ENCODE data around the gene NUAK2. TPM values are rescaled to one million over a fixed set of nuclear protein-coding genes. Genes with fewer than 3 reads are reported as not detected.
A peak's percentile ranks its signal among the peaks of the same experiment; 100 is the strongest.

Gene NUAK2
- total and polyA plus RNA-seq, 2 experiments from 2014 or later, result 3.0 to 3.8 TPM

DNA sequence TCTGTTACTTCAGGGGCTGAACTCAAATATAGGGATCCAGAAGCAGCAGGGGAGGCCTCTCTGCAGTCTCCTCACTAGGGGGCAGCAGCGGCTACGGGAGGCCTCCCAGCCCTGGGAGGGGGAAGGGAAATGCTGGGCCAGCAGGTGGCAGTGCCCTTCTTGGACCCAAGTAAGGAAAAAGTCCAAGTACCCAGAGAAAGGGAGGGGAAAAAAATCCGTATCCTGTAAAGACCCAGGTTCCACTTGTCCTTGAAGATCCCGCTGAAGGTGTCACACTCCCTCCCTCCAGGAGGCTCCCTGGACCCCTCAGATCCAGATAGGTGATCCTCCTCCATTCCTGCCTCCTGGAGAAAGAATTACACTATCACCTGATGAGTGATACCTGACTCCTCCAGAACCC lies 14.1 kb upstream of the NUAK2 start:
- TF ChIP-seq EZH2phosphoT487 (IDR thresholded peaks at IDR 0.05; ENCODE audit: insufficient read depth, low read depth) (no peak), EZH2 (IDR thresholded peaks at IDR 0.05; ENCODE audit: insufficient read depth, poor library complexity, severe bottlenecking) (no peak)
- Histone ChIP-seq H3K9me3 (ENCODE audit: low read depth) (no peaks in the 10 kb centered on the region), H3F3A (ENCODE audit: insufficient read depth) (no peaks in the 10 kb centered on the region), H3K9ac (no peak overlapping the region), H3K79me2 (ENCODE audit: insufficient read depth) (no peaks in the 10 kb centered on the region), H3K4me3 (no peak overlapping the region), H3K27ac (no peak overlapping the region), H3K9me2 (ENCODE audit: insufficient read depth) (no peaks in the 10 kb centered on the region), H3K27me3 (replicated peaks; ENCODE audit: insufficient read depth) (peaks cover 19% of the 10 kb centered on the region), H3K36me3 (ENCODE audit: low read depth) (no peaks in the 10 kb centered on the region), H3K4me1 (ENCODE audit: insufficient read depth) (no peaks in the 10 kb centered on the region), H4K20me1 (ENCODE audit: insufficient read depth) (no peaks in the 10 kb centered on the region), H3K4me2 (ENCODE audit: unreplicated experiment) (no peak overlapping the region), H2AFZ (no peak overlapping the region)
- DNase-seq, result peak; percentile 84
- in situ Hi-C loops (cut with MboI), result no loop called here
- WGBS, 2 experiments (ENCODE audit: low coverage in 1 of 2, low lambda C conversion rate in 2 of 2, missing lambda C conversion rate in 2 of 2), result 12 to 13% methylated on average over 4 of the region's 4 CpGs

GRCh38 chr1:205332015-205332791 lies 10.7 kb upstream of the NUAK2 start:
- Histone ChIP-seq H3K36me3 (ENCODE audit: low read depth) (no peaks in the 10 kb centered on the region), H3K27me3 (replicated peaks; ENCODE audit: insufficient read depth) (peaks cover 26% of the 10 kb centered on the region), H2AFZ (no peak overlapping the region), H3K79me2 (ENCODE audit: insufficient read depth) (no peaks in the 10 kb centered on the region), H4K20me1 (ENCODE audit: insufficient read depth) (no peaks in the 10 kb centered on the region), H3K27ac (no peak overlapping the region), H3K4me1 (ENCODE audit: insufficient read depth) (no peaks in the 10 kb centered on the region), H3K4me3 (no peak overlapping the region), H3K9me2 (ENCODE audit: insufficient read depth) (no peaks in the 10 kb centered on the region), H3K9me3 (ENCODE audit: low read depth) (no peaks in the 10 kb centered on the region), H3K9ac (no peak overlapping the region), H3F3A (ENCODE audit: insufficient read depth) (no peaks in the 10 kb centered on the region), H3K4me2 (ENCODE audit: unreplicated experiment) (no peak overlapping the region)
- WGBS, 2 experiments (ENCODE audit: low coverage in 1 of 2, low lambda C conversion rate in 2 of 2, missing lambda C conversion rate in 2 of 2), result 75 to 77% methylated on average over 11 of the region's 11 CpGs
- TF ChIP-seq EZH2 (IDR thresholded peaks at IDR 0.05; ENCODE audit: insufficient read depth, poor library complexity, severe bottlenecking) (no peak), EZH2phosphoT487 (IDR thresholded peaks at IDR 0.05; ENCODE audit: insufficient read depth, low read depth) (no peak)
- no peak for DNase-seq
- in situ Hi-C loops (cut with MboI), result no loop called here

GRCh38 chr1:205330150-205330549 lies 8.6 kb upstream of the NUAK2 start:
- Histone ChIP-seq H4K20me1 (ENCODE audit: insufficient read depth) (no peaks in the 10 kb centered on the region), H2AFZ (no peak overlapping the region), H3K27me3 (replicated peaks; ENCODE audit: insufficient read depth) (peaks cover 26% of the 10 kb centered on the region), H3K79me2 (ENCODE audit: insufficient read depth) (no peaks in the 10 kb centered on the region), H3K9me3 (ENCODE audit: low read depth) (no peaks in the 10 kb centered on the region), H3K4me3 (no peak overlapping the region), H3K9me2 (ENCODE audit: insufficient read depth) (no peaks in the 10 kb centered on the region), H3F3A (ENCODE audit: insufficient read depth) (no peaks in the 10 kb centered on the region), H3K36me3 (ENCODE audit: low read depth) (no peaks in the 10 kb centered on the region), H3K4me2 (ENCODE audit: unreplicated experiment) (no peak overlapping the region), H3K9ac (no peak overlapping the region), H3K4me1 (ENCODE audit: insufficient read depth) (no peaks in the 10 kb centered on the region), H3K27ac (no peak overlapping the region)
- no peak for DNase-seq
- in situ Hi-C loops (cut with MboI), result no loop called here
- TF ChIP-seq EZH2phosphoT487 (IDR thresholded peaks at IDR 0.05; ENCODE audit: insufficient read depth, low read depth) (no peak), EZH2 (IDR thresholded peaks at IDR 0.05; ENCODE audit: insufficient read depth, poor library complexity, severe bottlenecking) (no peak)
- 32% methylated on average over 2 of the region's 2 CpGs for WGBS, 2 experiments (ENCODE audit: low coverage in 1 of 2, low lambda C conversion rate in 2 of 2, missing lambda C conversion rate in 2 of 2)

- WGBS, 2 experiments (ENCODE audit: low coverage in 1 of 2, low lambda C conversion rate in 2 of 2, missing lambda C conversion rate in 2 of 2), result 55 to 65% methylated on average over 5 of the region's 5 CpGs
- Histone ChIP-seq H3K9me2 (ENCODE audit: insufficient read depth) (no peaks in the 10 kb centered on the region), H3K27ac (no peak overlapping the region), H3K79me2 (ENCODE audit: insufficient read depth) (no peaks in the 10 kb centered on the region), H3F3A (ENCODE audit: insufficient read depth) (no peaks in the 10 kb centered on the region), H3K36me3 (ENCODE audit: low read depth) (no peaks in the 10 kb centered on the region), H3K4me1 (ENCODE audit: insufficient read depth) (no peaks in the 10 kb centered on the region), H3K4me2 (ENCODE audit: unreplicated experiment) (no peak overlapping the region), H3K27me3 (replicated peaks; ENCODE audit: insufficient read depth) (peaks cover 26% of the 10 kb centered on the region), H3K9ac (no peak overlapping the region), H4K20me1 (ENCODE audit: insufficient read depth) (no peaks in the 10 kb centered on the region), H2AFZ (no peak overlapping the region), H3K9me3 (ENCODE audit: low read depth) (no peaks in the 10 kb centered on the region), H3K4me3 (no peak overlapping the region)
- in situ Hi-C loops (cut with MboI), result no loop called here
- no peak for DNase-seq
- TF ChIP-seq EZH2phosphoT487 (IDR thresholded peaks at IDR 0.05; ENCODE audit: insufficient read depth, low read depth) (no peak), EZH2 (IDR thresholded peaks at IDR 0.05; ENCODE audit: insufficient read depth, poor library complexity, severe bottlenecking) (no peak)
These were observed 8.2 kb upstream of the NUAK2 start for GRCh38 chr1:205329719-205330118.

All from GM23248 (cell line).